Erythroblast (primary cell): ENCODE data around the gene TNFAIP8L3.

Experiments used
- GATA1 ChIP-seq: IDR thresholded peaks from 2 replicates; pipeline ENCODE4 v1.6.1; 2011; ENCODE audit warnings: low read depth, mild to moderate bottlenecking, control low read depth, low read length, moderate library complexity
- POLR2A ChIP-seq: IDR thresholded peaks from 2 replicates; pipeline ENCODE4 v1.6.1; 2011; ENCODE audit warnings: mild to moderate bottlenecking, low read length

- TF ChIP-seq POLR2A (no peak), GATA1 (no peak)
Measured at GRCh38 chr15:51089041-51089440, 5.7 kb downstream of the TNFAIP8L3 start.
